ENCODE measurements around the gene MADD.

MADD gene

GRCh38 chr11:47269829-47270305 is at the start of gene MADD:
MADD (plus strand) TSS chr11:47270133.
- peak; percentile 71 for DNase-seq (ENCODE audit: low spot score)

DNA sequence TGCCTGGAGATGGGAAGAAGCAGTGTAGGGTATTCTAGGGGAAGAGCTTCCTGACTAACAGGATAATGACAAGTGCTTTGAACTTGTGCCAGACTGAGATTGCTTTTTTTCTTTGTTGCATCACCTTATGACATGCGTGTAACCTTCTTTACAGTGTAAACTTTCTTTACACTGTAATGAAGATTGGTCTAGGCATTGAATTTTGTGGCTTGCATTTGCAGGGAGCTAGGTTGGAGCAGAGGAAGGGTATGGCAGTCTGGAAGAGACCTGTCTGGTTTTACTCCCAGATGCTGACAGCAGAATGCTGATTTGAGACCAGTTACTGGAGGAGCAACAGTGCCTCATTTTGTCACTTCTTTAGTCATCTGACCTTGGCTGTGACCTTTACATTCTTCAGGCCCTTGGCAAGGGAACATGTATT is 49.5 kb upstream of the MADD start:
- no peak for DNase-seq (ENCODE audit: low spot score)

GRCh38 chr11:47222696-47223095 is 47.2 kb upstream of the MADD start:
- no peak for DNase-seq (ENCODE audit: low spot score)

DNA sequence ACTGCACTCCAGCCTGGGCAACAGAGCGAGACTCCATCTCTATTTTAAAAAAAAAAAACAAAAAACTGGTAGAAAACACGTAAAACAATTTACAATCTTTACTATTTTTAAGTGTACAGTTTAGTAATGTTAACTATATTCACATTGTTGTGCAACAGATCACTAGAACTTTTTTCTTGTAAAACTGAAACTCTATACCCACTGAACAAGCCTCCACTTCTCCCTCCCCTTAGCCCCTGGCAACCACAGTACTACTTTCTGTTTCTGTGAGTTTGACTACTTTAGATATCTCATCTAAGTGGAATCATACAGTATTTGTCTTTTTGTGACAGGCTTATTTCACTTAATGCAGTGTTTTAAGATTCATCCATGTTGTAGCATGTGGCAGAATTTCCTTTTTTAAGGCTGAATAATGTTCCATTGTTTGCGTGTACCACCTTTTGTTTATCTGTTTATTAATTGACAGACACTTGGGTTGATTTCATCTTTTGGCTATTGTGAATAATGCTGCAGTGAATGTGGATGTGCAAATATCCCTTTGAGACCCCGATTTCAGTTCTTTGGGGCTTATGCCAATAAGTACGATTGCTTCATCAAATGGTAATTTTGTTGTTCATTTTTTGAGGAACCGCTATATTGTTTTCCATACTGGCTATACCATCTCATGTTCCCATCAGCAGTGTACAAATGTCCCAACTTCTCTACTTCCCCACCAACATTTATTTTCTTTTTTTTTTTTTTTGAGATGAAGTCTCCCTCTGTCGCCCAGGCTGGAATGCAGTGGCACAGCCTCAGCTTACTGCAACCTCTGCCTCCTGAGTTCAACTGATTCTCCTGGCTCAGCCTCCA is 44.2 kb upstream of the MADD start:
- DNase-seq (ENCODE audit: low spot score) = no peak

DNA sequence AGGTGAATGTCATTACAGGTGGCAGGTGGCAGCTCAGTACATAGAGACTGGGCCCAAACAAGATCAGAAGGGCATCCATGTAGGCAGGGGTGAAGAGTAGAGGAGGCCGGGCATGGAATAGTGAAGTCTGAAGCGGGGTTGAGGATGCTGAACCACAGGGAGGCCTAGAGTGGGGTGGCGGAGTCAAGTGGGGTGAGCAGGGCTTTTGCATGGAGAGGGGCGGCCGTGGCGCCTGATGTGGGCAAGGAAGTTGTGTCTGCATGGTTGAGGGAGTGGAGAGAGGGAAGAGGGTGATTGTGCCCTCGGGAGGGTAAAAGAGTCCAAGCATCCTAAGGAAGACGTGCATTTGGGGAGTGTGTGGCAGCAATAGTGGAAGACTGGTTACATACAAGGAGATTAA is 40.8 kb upstream of the MADD start:
- DNase-seq (ENCODE audit: low spot score) = no peak

GRCh38 chr11:47233051-47233450 is 36.9 kb upstream of the MADD start:
- no peak for DNase-seq (ENCODE audit: low spot score)

DNA sequence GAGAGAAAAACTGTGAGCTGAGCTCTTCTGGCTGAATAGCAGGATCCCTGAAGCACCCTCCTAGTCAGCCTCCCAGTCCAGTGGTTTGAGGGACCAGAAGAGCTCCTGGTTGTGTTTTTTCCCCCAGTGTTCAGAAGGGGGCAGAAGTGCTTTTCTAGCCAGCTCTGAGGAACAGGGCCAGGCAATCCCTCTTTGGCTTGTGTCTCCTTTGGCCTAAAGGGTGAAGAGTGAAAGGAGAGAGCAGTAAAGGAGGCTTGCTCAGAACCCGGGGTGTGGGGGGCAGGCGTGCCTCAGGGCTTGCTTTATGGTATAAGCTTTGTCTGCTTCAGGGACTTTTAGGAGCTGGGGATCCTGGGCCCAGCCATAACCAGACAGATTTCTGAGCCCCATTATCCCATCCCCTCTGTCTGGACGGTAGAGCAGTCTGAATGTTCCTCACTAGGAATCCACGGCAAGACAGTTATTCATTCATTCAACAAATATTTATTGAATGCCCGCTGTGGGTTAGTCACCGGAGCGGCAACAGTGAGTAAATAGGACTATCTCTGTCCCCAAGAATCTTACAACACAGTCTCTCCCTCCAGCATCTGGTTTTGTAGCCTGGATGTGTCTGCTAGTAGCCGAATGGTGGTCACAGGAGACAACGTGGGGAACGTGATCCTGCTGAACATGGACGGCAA is 35.8 kb upstream of the MADD start:
- DNase-seq (ENCODE audit: low spot score) = peak; percentile 46

DNA sequence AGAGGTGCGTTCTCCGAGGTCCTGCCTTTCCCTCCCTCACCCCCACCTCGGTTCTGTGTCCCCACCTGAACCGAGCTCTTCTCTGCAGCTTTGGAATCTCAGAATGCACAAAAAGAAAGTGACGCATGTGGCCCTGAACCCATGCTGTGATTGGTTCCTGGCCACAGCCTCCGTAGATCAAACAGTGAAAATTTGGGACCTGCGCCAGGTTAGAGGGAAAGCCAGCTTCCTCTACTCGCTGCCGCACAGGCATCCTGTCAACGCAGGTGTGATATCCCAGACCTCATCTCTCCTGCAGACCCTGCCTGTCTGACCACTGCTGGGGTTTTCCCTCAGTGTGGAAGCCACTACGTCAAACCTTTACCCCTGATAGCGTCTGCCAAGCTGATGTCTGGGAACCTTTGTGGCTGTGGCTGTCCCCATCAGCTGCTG is 35.2 kb upstream of the MADD start:
- DNase-seq (ENCODE audit: low spot score) = no peak

DNA sequence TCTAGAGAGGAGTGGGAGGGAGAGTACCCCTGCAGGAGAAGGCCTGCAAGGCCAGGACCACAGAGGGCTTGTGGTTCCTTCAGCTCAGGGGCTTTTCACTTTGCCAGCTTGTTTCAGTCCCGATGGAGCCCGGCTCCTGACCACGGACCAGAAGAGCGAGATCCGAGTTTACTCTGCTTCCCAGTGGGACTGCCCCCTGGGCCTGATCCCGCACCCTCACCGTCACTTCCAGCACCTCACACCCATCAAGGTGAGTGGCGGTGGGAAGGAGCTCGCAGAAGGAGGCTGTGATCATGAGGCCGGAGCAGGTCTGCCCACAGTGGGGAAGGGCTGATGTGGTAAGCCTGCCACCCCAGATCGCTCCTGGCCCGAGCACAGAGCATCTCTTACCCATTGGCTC is 34.8 kb upstream of the MADD start:
- DNase-seq (ENCODE audit: low spot score) = no peak

- no peak for DNase-seq (ENCODE audit: low spot score)
These were observed 33.5 kb upstream of the MADD start for GRCh38 chr11:47236482-47236881.

DNA sequence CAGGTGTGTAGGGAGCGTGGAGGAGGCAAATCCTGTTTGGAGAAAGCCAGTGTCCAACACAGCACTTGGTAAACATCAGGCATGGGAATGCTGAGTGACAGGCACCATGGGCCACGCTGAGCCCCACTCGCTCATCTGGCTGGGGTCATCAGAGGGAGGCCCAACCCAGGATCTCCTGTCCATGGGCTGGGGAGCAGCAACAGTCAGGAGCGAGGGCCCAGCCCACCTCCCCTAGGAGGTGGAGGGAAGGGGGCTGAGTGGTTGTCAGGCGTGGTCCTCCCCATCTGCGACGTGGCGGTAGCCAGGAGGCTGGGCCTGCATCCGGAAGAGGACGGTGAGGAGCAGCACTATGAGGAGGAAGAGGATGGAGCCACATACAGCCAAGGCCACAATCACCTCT is 30.1 kb upstream of the MADD start:
- DNase-seq (ENCODE audit: low spot score) = no peak

- no peak for DNase-seq (ENCODE audit: low spot score)
These were observed 28.1 kb upstream of the MADD start for GRCh38 chr11:47241841-47242301.

GRCh38 chr11:47242596-47243192 is 27.2 kb upstream of the MADD start:
- DNase-seq (ENCODE audit: low spot score) = no peak

DNA sequence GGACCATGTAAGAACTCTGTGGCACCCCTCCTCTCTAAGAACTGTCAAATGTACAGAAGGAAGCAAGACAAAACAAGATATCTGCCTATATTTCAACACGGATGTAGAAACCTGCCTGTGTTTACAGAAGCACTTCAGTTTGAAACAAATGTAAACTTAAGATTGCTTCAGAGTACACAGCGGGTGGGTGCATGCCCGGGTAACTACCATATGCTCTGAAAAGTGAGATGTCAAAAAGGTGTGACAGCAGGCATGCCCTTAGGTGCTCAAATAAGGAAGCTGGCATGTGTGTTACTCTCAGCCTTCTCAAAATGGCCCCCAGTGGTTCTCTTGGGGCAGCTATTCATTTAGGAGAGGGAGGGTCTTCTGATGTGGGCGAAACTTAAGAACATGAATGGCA is 26.5 kb upstream of the MADD start:
- no peak for DNase-seq (ENCODE audit: low spot score)

- DNase-seq (ENCODE audit: low spot score) = no peak
These were observed 25.2 kb upstream of the MADD start for GRCh38 chr11:47244448-47245350.

DNA sequence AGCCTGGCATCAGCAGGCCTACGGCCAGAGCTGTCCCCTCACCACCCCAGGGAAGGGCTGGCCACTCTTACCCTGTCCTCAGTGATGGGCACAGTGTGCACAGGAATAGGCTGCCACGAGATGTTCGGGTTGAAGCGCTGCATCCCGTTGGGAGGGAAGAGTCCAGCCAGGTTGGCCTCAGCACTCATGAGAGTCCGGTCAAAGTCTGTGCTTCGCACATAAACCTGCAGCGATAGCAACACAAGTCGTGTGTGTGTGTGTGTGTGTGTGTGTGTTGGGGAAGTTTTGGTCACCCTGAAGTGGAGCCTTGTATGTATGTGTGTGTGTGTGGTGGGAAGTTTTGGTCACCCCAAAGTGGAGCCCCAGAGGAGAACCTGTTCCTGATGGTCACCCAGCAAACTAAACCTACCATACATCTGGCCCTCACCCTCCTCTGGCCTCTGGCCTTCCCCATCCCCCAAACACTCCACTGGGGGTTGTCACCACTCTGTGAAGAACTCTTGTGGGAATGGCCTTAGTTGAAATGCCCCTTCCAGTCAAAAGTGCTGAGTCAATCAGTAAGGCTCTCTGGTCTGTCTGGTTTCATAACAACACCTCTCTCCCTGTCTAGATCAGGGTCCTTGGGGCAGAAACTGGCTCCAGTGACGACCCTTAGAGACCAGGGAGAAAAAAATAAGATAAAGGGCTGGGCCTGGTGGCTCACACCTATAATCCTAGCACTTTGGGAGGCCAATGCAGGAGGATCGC is 24.1 kb upstream of the MADD start:
- no peak for DNase-seq (ENCODE audit: low spot score)

- no peak for DNase-seq (ENCODE audit: low spot score)
These were observed 22.4 kb upstream of the MADD start for GRCh38 chr11:47247502-47247901.

DNA sequence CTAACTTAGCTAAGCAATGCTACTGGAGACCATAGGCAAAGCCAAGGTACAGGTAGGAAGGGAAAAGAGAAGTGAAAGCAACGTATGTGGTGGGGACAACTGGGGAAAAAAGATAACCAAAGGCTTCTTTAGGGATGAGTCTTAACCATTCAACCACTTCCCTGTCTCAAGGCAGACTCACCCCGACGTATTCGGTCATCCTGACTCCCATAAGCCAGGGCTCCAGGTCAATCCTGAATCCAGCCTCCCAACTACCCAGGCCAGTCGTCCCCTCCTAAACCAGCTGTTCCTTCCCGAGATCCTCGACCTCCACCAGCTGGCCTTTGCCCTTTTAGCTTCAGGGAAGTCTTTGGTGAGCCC is 21.6 kb upstream of the MADD start:
- DNase-seq (ENCODE audit: low spot score) = no peak

- DNase-seq (ENCODE audit: low spot score) = peak; percentile 88
These were observed 21.1 kb upstream of the MADD start, which contains the start of gene ACP2 for GRCh38 chr11:47248664-47249377. ACP2 (minus strand) TSS chr11:47248814; CDS start chr11:47248789, 25 bp downstream.

- no peak for DNase-seq (ENCODE audit: low spot score)
These were observed 20.6 kb upstream of the MADD start for GRCh38 chr11:47249378-47249715.

All from pons (tissue), 1 donor.